GM12878 (cell line): ENCODE results near the gene USP50. TPM values are rescaled to one million over a fixed set of nuclear protein-coding genes. Genes with fewer than 3 reads are reported as not detected.

Experiments
- ATAC-seq: fragments of 200-7000 bp; cut with Tn5 transposase; 3 replicates; pipeline ENCODE4 v1.9.1; 2020; ENCODE audit warnings: mild to moderate bottlenecking, moderate library complexity
- BruUV-seq: library from RNA; stranded (reverse); fragments of 400-500 nt; replicated peaks from 2 replicates; lab custom pipeline; 2021; lab: Mats Ljungman, UMichigan
- CTCF ChIA-PET: fragments of 300-600 bp; sonication (Branson Sonifier 250); formaldehyde crosslinking; extraction: SDS; loops from one replicate; lab custom pipeline; 2021; ENCODE audit warnings: inconsistent platforms; lab: Yijun Ruan, JAX
- POLR2A ChIA-PET: fragments of 350-600 bp; formaldehyde crosslinking; extraction: SDS; loops from one replicate; lab custom pipeline; 2021; ENCODE audit warnings: inconsistent platforms; lab: Charles Lee
- RAD21 ChIA-PET: fragments of 300-600 bp; sonication (Branson Sonifier 250); formaldehyde crosslinking; loops from one replicate; lab custom pipeline; 2023; ENCODE audit warnings: antibody characterized with exemption; ENCODE audit not compliant: unreplicated experiment; lab: Charles Lee
- SMC1A ChIA-PET: fragments of 300-600 bp; sonication (Branson Sonifier 250); formaldehyde crosslinking; loops from one replicate; lab custom pipeline; 2023; ENCODE audit not compliant: unreplicated experiment, uncharacterized antibody; lab: Charles Lee
- DNase-seq: peaks from one replicate; pipeline ENCODE4 v3.0.0-alpha.2; 2011; ENCODE audit warnings: low read depth, low spot score
- FAIRE-seq: peaks from 3 replicates; lab custom pipeline; 2011; peaks lifted over from hg19 to GRCh38; lab: Jason Lieb, UNC
- H2AFZ ChIP-seq: 2 replicates; pipeline ENCODE4 v1.6.0; 2011; ENCODE audit warnings: low read depth, low read length, control low read depth; ENCODE audit not compliant: control insufficient read depth
- H3K27ac ChIP-seq: 2 replicates; pipeline ENCODE4 v1.5.1; 2011; ENCODE audit warnings: control low read depth; ENCODE audit not compliant: control insufficient read depth, insufficient read depth
- H3K27me3 ChIP-seq, 2 experiments: replicated peaks in 1 of 2; 2 replicates each; pipeline versions ENCODE4 v1.6.0 to v1.6.1; 2011; ENCODE audit warnings: low read length in 1 of 2; ENCODE audit not compliant: control insufficient read depth in 2 of 2, insufficient read depth in 2 of 2
- H3K36me3 ChIP-seq, 2 experiments: 2 replicates each; pipeline ENCODE4 v1.5.1; 2011; ENCODE audit warnings: low read length in 1 of 2; ENCODE audit not compliant: control insufficient read depth in 2 of 2, insufficient read depth in 2 of 2
- H3K4me1 ChIP-seq: 2 replicates; pipeline ENCODE4 v1.6.1; 2011; ENCODE audit warnings: mild to moderate bottlenecking, low read length, moderate library complexity, mixed read lengths; ENCODE audit not compliant: control insufficient read depth, insufficient read depth
- H3K4me2 ChIP-seq: 2 replicates; pipeline ENCODE4 v1.6.0; 2011; ENCODE audit warnings: control low read depth; ENCODE audit not compliant: control insufficient read depth, insufficient read depth
- H3K4me3 ChIP-seq: fragments of 200-600 bp; sonication (generic); 2 replicates; pipeline ENCODE4 v1.5.1; 2016
- H3K79me2 ChIP-seq: 2 replicates; pipeline ENCODE4 v1.6.0; 2011; ENCODE audit warnings: low read length; ENCODE audit not compliant: control insufficient read depth, insufficient read depth
- H3K9ac ChIP-seq: 2 replicates; pipeline ENCODE4 v1.8.0; 2011; ENCODE audit warnings: low read length, control low read depth, mixed read lengths; ENCODE audit not compliant: control insufficient read depth, insufficient read depth
- H3K9me3 ChIP-seq: replicated peaks from 3 replicates; pipeline ENCODE4 v1.5.1; 2011; ENCODE audit warnings: mild to moderate bottlenecking, low read length; ENCODE audit not compliant: control insufficient read depth, insufficient read depth
- H4K20me1 ChIP-seq: 2 replicates; pipeline ENCODE4 v1.6.0; 2011; ENCODE audit not compliant: control insufficient read depth, insufficient read depth
- CHD2 ChIP-seq: IDR thresholded peaks from 2 replicates; pipeline ENCODE4 v1.6.1; 2011; ENCODE audit warnings: low read depth, low read length, improper control_type of control experiment, borderline replicate concordance
- CTCF ChIP-seq, 3 experiments: IDR thresholded peaks in 2 of 3; conservative IDR thresholded peaks in 1 of 3; 2 replicates each; pipeline ENCODE4 v1.5.1; 2011; ENCODE audit warnings: low read depth in 3 of 3, low read length in 3 of 3, mild to moderate bottlenecking in 3 of 3, control low read depth in 2 of 3, moderate library complexity in 2 of 3, inconsistent platforms in 1 of 3, mixed read lengths in 1 of 3; ENCODE audit not compliant: control insufficient read depth in 2 of 3, insufficient read depth in 1 of 3; ENCODE audit errors: extremely low read depth in 1 of 3
- EGR1 ChIP-seq, 2 experiments: IDR thresholded peaks; 1 replicate in 1 of 2; 2 replicates in 1 of 2; pipeline ENCODE4 v1.6.1; 2011 to 2012; ENCODE audit warnings: low read depth in 2 of 2, low read length in 2 of 2, borderline replicate concordance in 1 of 2, mild to moderate bottlenecking in 1 of 2, moderate library complexity in 1 of 2
- FOS ChIP-seq: IDR thresholded peaks from 3 replicates; pipeline ENCODE4 v1.6.1; 2011; ENCODE audit warnings: borderline replicate concordance; ENCODE audit not compliant: insufficient read length; ENCODE audit errors: extremely low read depth
- JUND ChIP-seq: IDR thresholded peaks from 2 replicates; pipeline ENCODE4 v1.6.1; 2012; ENCODE audit warnings: low read depth, mild to moderate bottlenecking, low read length, improper control_type of control experiment, moderate library complexity
- KDM1A ChIP-seq: fragments of 200-600 bp; sonication (generic); IDR thresholded peaks from 2 replicates; pipeline ENCODE4 v1.6.1; 2016; ENCODE audit warnings: borderline replicate concordance
- MEF2B ChIP-seq: fragments of 450-650 bp; IDR thresholded peaks from 2 replicates; pipeline ENCODE4 v1.6.1; 2018; ENCODE audit warnings: mild to moderate bottlenecking, moderate library complexity; ENCODE audit not compliant: partially characterized antibody, poor library complexity, severe bottlenecking
- PKNOX1 ChIP-seq: fragments of 450-650 bp; IDR thresholded peaks from 2 replicates; pipeline ENCODE4 v1.6.1; 2016; ENCODE audit warnings: mild to moderate bottlenecking
- RAD51 ChIP-seq: fragments of 450-650 bp; IDR thresholded peaks from 2 replicates; pipeline ENCODE4 v1.6.1; 2016; ENCODE audit warnings: moderate library complexity, mild to moderate bottlenecking, inconsistent platforms
- RB1 ChIP-seq: fragments of 450-650 bp; formaldehyde crosslinking; IDR thresholded peaks from 2 replicates; pipeline ENCODE4 v1.6.1; 2017; ENCODE audit warnings: mild to moderate bottlenecking, borderline replicate concordance
- RBBP5 ChIP-seq: fragments of 200-600 bp; sonication (generic); conservative IDR thresholded peaks from 2 replicates; pipeline ENCODE4 v1.6.1; 2016
- SKIL ChIP-seq: fragments of 450-650 bp; IDR thresholded peaks from 2 replicates; pipeline ENCODE4 v1.6.1; 2017; ENCODE audit warnings: mild to moderate bottlenecking, low read depth, inconsistent platforms; ENCODE audit not compliant: poor library complexity, severe bottlenecking
- TARDBP ChIP-seq: IDR thresholded peaks from 2 replicates; pipeline ENCODE4 v1.6.1; 2016; ENCODE audit warnings: borderline replicate concordance
- TCF3 ChIP-seq: IDR thresholded peaks from 2 replicates; pipeline ENCODE4 v1.6.1; 2012; ENCODE audit warnings: low read depth, mild to moderate bottlenecking, low read length, borderline replicate concordance; ENCODE audit not compliant: insufficient read depth
- WGBS: methylation state at CpG from one replicate; pipeline ENCODE4 v1.1.6; 2016; ENCODE audit warnings: low lambda C conversion rate; ENCODE audit not compliant: insufficient replicate concordance, insufficient coverage; ENCODE audit errors: missing lambda C conversion rate; 5-methylcytosine and 5-hydroxymethylcytosine counted together
- in situ Hi-C: fragments of 300-500 bp; cut with MboI; formaldehyde crosslinking; loops from 9 replicates; pipeline ENCODE4 v1.14.3; 2018; ENCODE audit warnings: mixed read lengths
- intact Hi-C: fragments of 100-400 bp; cut with micrococcal nuclease; formaldehyde crosslinking; loops from one replicate; pipeline ENCODE4 v1.14.2; 2022; ENCODE audit not compliant: unreplicated experiment
- polyA plus RNA-seq, 11 experiments: library from polyadenylated mRNA; depleted of rRNA in 4 of 11; unstranded in 6 of 11; stranded (reverse) in 5 of 11; fragments of >200 nt; fragmentation: Nextera tagmentation in 4 of 11; fragmentation: Illumina TruSeq in 1 of 11; extraction: Ambion mirVana in 4 of 11; extraction: Trizol in 1 of 11; gene quantifications; 1 replicate in 1 of 11; 2 replicates in 10 of 11; pipeline versions ENCODE4 v1.2.1 to v1.2.3, GENCODE V29; 2011 to 2016; ENCODE audit warnings: inconsistent platforms in 2 of 11, missing spikeins in 2 of 11, low read depth in 1 of 11
- total RNA-seq, 4 experiments: library from RNA; depleted of rRNA in 3 of 4; stranded (reverse); fragments of >200 nt in 3 of 4; fragmentation: Illumina TruSeq in 1 of 4; extraction: Trizol in 1 of 4; gene quantifications; 2 replicates each; pipeline versions ENCODE4 v1.2.1 to v1.2.3, GENCODE V29; 2013 to 2021
- TF ChIP-seq, protein P1 (sequence below): fragments of 450-650 bp; IDR thresholded peaks from 2 replicates; pipeline ENCODE4 v1.6.1; 2017; ENCODE audit warnings: borderline replicate concordance
- TF ChIP-seq, protein P2 (sequence below): fragments of 450-650 bp; IDR thresholded peaks from 2 replicates; pipeline ENCODE4 v1.6.1; 2017; ENCODE audit warnings: low read depth, mild to moderate bottlenecking, moderate library complexity

The USP50 gene
- total and polyA plus RNA-seq, 10 of the 15 experiments (the other 5 are each of a cell fraction or from before 2014, with no cell fraction given), result 0.15 to 0.21 (median 0.19) TPM; not detected in 7

DNA sequence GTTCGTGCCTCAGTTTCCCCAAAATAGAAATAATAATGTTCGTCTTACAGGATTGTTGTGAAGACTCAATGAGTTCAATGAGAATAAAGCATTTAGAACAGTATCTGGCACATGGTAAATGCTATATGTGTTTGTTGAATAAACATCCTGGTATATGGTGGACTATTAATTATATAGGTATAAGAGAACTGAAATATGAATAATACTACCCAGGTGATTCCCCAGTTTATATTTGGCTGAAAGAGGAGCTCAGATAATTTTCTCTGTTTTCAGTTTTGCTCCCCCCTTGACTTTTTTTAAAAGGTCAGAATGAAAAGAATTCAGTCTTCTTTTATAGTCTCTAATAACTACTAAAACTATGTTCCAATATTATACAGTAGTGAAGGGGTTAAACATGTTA lies 75.4 kb downstream of the USP50 start:
- ATAC-seq (peak; percentile 48; the same call in 2 of the 3 replicates), DNase-seq (no peak), FAIRE-seq (no peak)
- no peak overlapping the region for H3K27ac ChIP-seq
- ChIA-PET POLR2A (no interaction called here), CTCF (no interaction called here), RAD21 (no interaction called here), SMC1A (interaction anchor here (1.2 to 1.3 kb wide), 2 partner anchors 105 to 120 kb away, joined by 3 read pairs; no protein-coding TSS in a partner anchor)
- intact Hi-C loops (no loop called here), in situ Hi-C loops (no loop called here)
- no peak overlapping the region for H2AFZ ChIP-seq
- H3K79me2 ChIP-seq, result no peaks in the 10 kb centered on the region
- no peaks in the 10 kb centered on the region for H3K27me3 ChIP-seq
- peaks cover 3 to 13% of the 10 kb centered on the region in 2 experiments; a peak in 3 of 4 replicates for H3K36me3 ChIP-seq
- no peaks in the 10 kb centered on the region for H3K9me3 ChIP-seq
- H3K9ac ChIP-seq, result no peak overlapping the region
- no peaks in the 10 kb centered on the region for H4K20me1 ChIP-seq
- BruUV-seq, result no TSS peak
- no peak overlapping the region for H3K4me3 ChIP-seq
- H3K4me2 ChIP-seq, result no peak overlapping the region
- 95% methylated on average over 2 of the region's 2 CpGs for WGBS
- H3K4me1 ChIP-seq, result peaks cover 3% of the 10 kb centered on the region; the same call in 1 of the 2 replicates
- TF ChIP-seq SKIL (no peak), RAD51 (no peak), TCF3 (no peak), JUND (no peak), KDM1A (no peak), CTCF (IDR thresholded peaks at IDR 0.05 in 2 of 3, conservative IDR thresholded peaks at IDR 0.05 in 1 of 3; ENCODE audit: control insufficient read depth in 2 of 3, extremely low read depth in 1 of 3, insufficient read depth in 1 of 3, low read depth in 3 of 3, low read length in 3 of 3) (no peak), EGR1 (IDR thresholded peaks at IDR 0.05; ENCODE audit: borderline replicate concordance in 1 of 2, low read depth in 2 of 2, low read length in 2 of 2) (no peak), MEF2B (no peak), RBBP5 (no peak), FOS (no peak), CHD2 (no peak), PKNOX1 (no peak), TARDBP (no peak), RB1 (no peak)
- TF ChIP-seq, protein P1, sequence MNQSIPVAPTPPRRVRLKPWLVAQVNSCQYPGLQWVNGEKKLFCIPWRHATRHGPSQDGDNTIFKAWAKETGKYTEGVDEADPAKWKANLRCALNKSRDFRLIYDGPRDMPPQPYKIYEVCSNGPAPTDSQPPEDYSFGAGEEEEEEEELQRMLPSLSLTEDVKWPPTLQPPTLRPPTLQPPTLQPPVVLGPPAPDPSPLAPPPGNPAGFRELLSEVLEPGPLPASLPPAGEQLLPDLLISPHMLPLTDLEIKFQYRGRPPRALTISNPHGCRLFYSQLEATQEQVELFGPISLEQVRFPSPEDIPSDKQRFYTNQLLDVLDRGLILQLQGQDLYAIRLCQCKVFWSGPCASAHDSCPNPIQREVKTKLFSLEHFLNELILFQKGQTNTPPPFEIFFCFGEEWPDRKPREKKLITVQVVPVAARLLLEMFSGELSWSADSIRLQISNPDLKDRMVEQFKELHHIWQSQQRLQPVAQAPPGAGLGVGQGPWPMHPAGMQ, result no peak
- TF ChIP-seq, protein P2, sequence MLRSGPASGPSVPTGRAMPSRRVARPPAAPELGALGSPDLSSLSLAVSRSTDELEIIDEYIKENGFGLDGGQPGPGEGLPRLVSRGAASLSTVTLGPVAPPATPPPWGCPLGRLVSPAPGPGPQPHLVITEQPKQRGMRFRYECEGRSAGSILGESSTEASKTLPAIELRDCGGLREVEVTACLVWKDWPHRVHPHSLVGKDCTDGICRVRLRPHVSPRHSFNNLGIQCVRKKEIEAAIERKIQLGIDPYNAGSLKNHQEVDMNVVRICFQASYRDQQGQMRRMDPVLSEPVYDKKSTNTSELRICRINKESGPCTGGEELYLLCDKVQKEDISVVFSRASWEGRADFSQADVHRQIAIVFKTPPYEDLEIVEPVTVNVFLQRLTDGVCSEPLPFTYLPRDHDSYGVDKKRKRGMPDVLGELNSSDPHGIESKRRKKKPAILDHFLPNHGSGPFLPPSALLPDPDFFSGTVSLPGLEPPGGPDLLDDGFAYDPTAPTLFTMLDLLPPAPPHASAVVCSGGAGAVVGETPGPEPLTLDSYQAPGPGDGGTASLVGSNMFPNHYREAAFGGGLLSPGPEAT, result no peak
